Measurements from ENCODE around the gene PITHD1.

DNA sequence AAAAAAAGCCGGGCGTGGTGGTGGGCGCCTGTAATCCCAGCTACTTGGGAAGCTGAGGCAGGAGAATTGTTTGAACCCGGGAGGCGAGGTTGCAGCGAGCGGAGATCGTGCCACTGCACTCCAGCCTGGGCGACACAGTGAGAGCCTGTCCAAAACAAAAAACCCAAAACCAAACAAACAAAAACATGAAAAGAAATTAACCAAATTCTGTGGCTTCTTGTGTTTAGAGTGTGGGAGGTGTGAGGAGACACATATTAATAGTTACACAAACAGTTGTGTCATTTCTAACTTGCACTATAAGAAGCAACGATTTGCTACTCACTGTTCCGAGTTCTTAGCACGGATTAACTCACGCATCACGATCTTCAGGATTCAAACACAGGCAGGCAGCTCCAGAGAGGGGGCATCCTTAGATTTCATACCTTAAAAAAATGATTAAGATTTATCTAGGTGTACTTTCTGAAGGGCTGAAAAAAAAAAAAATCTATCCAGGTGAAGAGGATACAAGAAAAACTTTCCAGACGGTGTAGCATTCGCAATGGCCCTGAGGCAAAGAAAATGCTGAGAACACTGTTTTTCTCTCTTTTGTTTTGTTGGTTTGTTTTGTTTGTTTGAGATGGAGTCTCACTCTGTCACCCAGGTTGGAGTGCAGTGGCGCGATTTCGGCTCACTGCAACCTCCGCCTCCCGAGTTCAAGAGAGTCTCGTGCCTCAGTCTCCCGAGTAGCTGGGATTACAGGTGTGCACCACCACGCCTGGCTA, 47.7 kb downstream of the PITHD1 start:
- TF ChIP-seq, protein P1, sequence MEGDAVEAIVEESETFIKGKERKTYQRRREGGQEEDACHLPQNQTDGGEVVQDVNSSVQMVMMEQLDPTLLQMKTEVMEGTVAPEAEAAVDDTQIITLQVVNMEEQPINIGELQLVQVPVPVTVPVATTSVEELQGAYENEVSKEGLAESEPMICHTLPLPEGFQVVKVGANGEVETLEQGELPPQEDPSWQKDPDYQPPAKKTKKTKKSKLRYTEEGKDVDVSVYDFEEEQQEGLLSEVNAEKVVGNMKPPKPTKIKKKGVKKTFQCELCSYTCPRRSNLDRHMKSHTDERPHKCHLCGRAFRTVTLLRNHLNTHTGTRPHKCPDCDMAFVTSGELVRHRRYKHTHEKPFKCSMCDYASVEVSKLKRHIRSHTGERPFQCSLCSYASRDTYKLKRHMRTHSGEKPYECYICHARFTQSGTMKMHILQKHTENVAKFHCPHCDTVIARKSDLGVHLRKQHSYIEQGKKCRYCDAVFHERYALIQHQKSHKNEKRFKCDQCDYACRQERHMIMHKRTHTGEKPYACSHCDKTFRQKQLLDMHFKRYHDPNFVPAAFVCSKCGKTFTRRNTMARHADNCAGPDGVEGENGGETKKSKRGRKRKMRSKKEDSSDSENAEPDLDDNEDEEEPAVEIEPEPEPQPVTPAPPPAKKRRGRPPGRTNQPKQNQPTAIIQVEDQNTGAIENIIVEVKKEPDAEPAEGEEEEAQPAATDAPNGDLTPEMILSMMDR (IDR thresholded peaks at IDR 0.05): no peak
- TF ChIP-seq POLR2A (IDR thresholded peaks at IDR 0.05) (no peak), POLR2AphosphoS5 (IDR thresholded peaks at IDR 0.05) (no peak)

Measured in breast epithelium (tissue), 3 donors.